Measurements from ENCODE around the gene IL12RB1. TPM values are rescaled to one million over a fixed set of nuclear protein-coding genes. Genes with fewer than 3 reads are reported as not detected.

The IL12RB1 gene
- total and polyA plus RNA-seq, 2 of the 8 experiments (the other 6 are each of a cell fraction or from before 2014, with no cell fraction given), result 0.03 TPM; not detected in 1

DNA sequence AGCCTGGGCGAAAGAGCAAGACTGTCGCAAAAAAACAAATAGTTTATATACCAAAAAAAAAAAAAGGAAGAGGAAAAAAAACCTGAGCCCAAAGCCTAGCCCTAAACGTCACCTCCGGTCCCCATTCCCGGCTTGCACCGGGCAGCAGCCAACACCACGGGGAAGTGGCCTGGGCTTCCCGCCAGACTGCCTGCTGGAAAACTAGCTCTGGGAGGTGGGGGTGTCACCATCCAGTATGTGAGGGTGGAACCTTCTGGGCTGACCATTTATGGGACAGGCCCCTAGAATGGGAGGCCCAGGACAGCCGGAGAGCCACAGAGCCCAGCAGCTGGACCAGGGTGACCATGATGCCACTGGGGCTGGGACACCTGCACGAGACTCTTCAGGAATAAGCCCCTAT lies 37.3 kb downstream of the IL12RB1 start:
- Histone ChIP-seq H3K27me3 (replicated peaks in 1 of 4; ENCODE audit: control insufficient read depth in 3 of 4, extremely low read depth in 1 of 4, insufficient read depth in 3 of 4, low read length in 3 of 4) (no peaks in the 10 kb centered on the region), H4K20me1 (replicated peaks in 1 of 2; ENCODE audit: control insufficient read depth in 1 of 2, insufficient read depth in 2 of 2, low read length in 2 of 2) (no peaks in the 10 kb centered on the region), H3K9me3 (ENCODE audit: insufficient read depth in 2 of 2, low read depth in 1 of 2, low read length in 1 of 2) (no peaks in the 10 kb centered on the region), H3K79me2 (ENCODE audit: control insufficient read depth in 1 of 2, insufficient read depth in 2 of 2, low read length in 2 of 2) (no peaks in the 10 kb centered on the region), H2AFZ (ENCODE audit: low read length) (no peak overlapping the region), H2AK5ac (ENCODE audit: low read depth, low read length) (no peak overlapping the region), H3K36me3 (ENCODE audit: control insufficient read depth in 2 of 4, insufficient read depth in 4 of 4, low read length in 3 of 4) (no peaks in the 10 kb centered on the region), H2BK20ac (ENCODE audit: low read length) (no peak overlapping the region), H3K18ac (ENCODE audit: extremely low read depth, low read length) (no peak overlapping the region), H4K8ac (ENCODE audit: extremely low read depth, insufficient read depth, low read length) (no peak overlapping the region), H4K5ac (ENCODE audit: insufficient read length, low read depth, low read length) (no peak overlapping the region), H3K23ac (ENCODE audit: insufficient read length) (no peak overlapping the region), H3K56ac (replicated peaks; ENCODE audit: insufficient read length, low read depth, low read length) (no peak overlapping the region), H2BK120ac (replicated peaks; ENCODE audit: low read depth, low read length) (no peak overlapping the region), H2BK5ac (ENCODE audit: low read depth, low read length) (no peak overlapping the region), H3K4me2 (ENCODE audit: insufficient read depth in 1 of 2, low read depth in 2 of 2, low read length in 2 of 2) (no peak overlapping the region), H2BK15ac (ENCODE audit: low read length) (no peak overlapping the region), H2BK12ac (ENCODE audit: low read depth, low read length) (no peak overlapping the region), H3K23me2 (ENCODE audit: low read depth, low read length) (0 out of 2 replicates have a peak, but pooled peaks cover 2% of the 10 kb centered on the region), H3K79me1 (ENCODE audit: low read depth, low read length) (no peaks in the 10 kb centered on the region), H3K4ac (replicated peaks; ENCODE audit: insufficient read length, low read depth, low read length) (no peak overlapping the region), H3K14ac (ENCODE audit: insufficient read length) (no peak overlapping the region), H3K4me3 (ENCODE audit: extremely low read depth in 1 of 4, insufficient read depth in 2 of 4, low read depth in 3 of 4, low read length in 4 of 4) (no peak overlapping the region), H3K4me1 (replicated peaks in 1 of 4; ENCODE audit: control insufficient read depth in 3 of 4, insufficient read depth in 4 of 4, low read length in 3 of 4) (peaks cover 0 to 3% (median 1%) of the 10 kb centered on the region in 4 experiments; a peak in 2 of 7 replicates), H3K27ac (ENCODE audit: low read depth, low read length) (no peak overlapping the region), H3K9ac (replicated peaks in 1 of 4; ENCODE audit: extremely low read depth in 1 of 4, low read depth in 3 of 4, low read length in 3 of 4) (no peak overlapping the region), H4K91ac (replicated peaks; ENCODE audit: insufficient read length, low read length) (no peak overlapping the region)
- no peak for FAIRE-seq
- TF ChIP-seq, protein P1, sequence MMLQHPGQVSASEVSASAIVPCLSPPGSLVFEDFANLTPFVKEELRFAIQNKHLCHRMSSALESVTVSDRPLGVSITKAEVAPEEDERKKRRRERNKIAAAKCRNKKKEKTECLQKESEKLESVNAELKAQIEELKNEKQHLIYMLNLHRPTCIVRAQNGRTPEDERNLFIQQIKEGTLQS (IDR thresholded peaks at IDR 0.05; ENCODE audit: insufficient read depth, low read depth, low read length), result no peak
- TF ChIP-seq SIX5 (IDR thresholded peaks at IDR 0.05; ENCODE audit: low read depth, low read length), result no peak
- no peak for DNase-seq (ENCODE audit: low read depth in 1 of 2, low spot score in 2 of 2)
- CTCF ChIA-PET (ENCODE audit: partially characterized antibody), result interaction anchor here (1.0 kb wide), 1 partner anchor 42 kb away, joined by 3 read pairs; no protein-coding TSS in a partner anchor
- 97% methylated on average over 8 of the region's 10 CpGs; no CpG with 5 or more reads in 1 of the 2 experiments for WGBS, 2 experiments (ENCODE audit: extremely low coverage in 1 of 2, insufficient coverage in 1 of 2, insufficient read length in 1 of 2, insufficient replicate concordance in 2 of 2, low coverage in 1 of 2, low lambda C conversion rate in 2 of 2, missing lambda C conversion rate in 1 of 2)
- POLR2A ChIA-PET (ENCODE audit: partially characterized antibody), result no interaction called here
